ENCODE data around the gene FGGY. TPM values are rescaled to one million over a fixed set of nuclear protein-coding genes. Genes with fewer than 3 reads are reported as not detected.

Gene FGGY
- total RNA-seq, 1 donor from 2014 or later = 16.4 TPM

DNA sequence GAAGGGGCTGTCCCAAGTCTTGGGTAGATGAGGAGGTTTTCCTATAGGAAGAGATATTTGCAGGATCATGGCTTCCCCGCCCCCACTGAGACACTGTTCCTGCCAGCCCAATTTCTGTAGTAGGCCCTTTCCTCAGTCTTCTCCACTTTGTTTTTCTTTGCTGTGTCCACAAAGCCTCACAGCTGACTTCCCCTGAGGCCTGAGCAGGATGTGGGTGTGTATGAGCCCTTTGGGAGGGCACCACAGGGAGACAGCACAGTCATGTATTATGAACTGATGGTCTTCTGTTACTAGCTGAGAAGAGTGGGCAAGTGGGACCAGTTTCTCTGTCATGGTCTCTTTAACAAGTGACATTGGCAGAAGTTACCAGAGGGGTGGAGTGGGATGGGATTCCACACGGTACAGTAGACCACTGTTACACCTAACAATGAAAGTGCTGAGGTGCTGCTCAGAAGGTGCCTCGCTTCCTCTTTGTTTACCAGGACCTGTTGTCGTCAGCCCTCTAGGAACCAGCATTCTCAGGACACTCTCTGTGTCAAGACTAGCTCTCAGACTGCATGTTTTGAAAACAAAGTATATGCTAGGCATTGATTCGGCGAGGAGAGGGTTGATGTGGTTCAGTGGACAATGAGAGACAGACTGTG, 264.0 kb downstream of the FGGY start:
- TF ChIP-seq, protein P1, sequence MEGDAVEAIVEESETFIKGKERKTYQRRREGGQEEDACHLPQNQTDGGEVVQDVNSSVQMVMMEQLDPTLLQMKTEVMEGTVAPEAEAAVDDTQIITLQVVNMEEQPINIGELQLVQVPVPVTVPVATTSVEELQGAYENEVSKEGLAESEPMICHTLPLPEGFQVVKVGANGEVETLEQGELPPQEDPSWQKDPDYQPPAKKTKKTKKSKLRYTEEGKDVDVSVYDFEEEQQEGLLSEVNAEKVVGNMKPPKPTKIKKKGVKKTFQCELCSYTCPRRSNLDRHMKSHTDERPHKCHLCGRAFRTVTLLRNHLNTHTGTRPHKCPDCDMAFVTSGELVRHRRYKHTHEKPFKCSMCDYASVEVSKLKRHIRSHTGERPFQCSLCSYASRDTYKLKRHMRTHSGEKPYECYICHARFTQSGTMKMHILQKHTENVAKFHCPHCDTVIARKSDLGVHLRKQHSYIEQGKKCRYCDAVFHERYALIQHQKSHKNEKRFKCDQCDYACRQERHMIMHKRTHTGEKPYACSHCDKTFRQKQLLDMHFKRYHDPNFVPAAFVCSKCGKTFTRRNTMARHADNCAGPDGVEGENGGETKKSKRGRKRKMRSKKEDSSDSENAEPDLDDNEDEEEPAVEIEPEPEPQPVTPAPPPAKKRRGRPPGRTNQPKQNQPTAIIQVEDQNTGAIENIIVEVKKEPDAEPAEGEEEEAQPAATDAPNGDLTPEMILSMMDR (conservative IDR thresholded peaks at IDR 0.05) = no peak
- Mint-ChIP-seq H3K36me3 (ENCODE audit: low read depth) (peaks cover 30% of the 10 kb centered on the region), H3K27me3 (ENCODE audit: low read depth) (no peaks in the 10 kb centered on the region), H3K9me3 (peaks cover 11% of the 10 kb centered on the region), H3K4me1 (peaks cover 17% of the 10 kb centered on the region), H3K4me3 (no peak overlapping the region), H3K27ac (ENCODE audit: unreplicated experiment) (no peak overlapping the region)
- DNase-seq (ENCODE audit: low read depth, low spot score) = no peak

DNA sequence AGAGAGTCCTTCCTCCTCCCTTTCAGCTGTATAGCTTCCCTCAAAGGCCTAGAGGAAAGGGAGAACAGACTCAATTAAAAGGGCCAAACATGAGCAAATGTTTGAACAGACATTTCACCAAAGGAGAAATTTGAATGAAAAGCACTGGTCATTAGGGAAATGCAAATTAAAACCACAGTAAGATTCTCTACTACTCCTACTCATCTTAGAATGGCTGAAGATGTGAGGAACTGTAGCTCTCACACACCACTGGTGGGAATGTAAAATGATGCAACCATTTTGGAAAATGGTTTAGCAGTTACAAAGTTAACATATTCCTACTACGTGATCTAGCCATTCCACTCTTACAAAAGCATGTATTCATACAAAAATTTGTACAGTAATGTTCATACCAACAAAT, 264.9 kb downstream of the FGGY start:
- DNase-seq (ENCODE audit: low read depth, low spot score) = no peak
- TF ChIP-seq, protein P1 (conservative IDR thresholded peaks at IDR 0.05) = no peak
- peaks cover 11% of the 10 kb centered on the region for H3K9me3 Mint-ChIP-seq
- peaks cover 26% of the 10 kb centered on the region for H3K36me3 Mint-ChIP-seq (ENCODE audit: low read depth)
- no peak overlapping the region for H3K27ac Mint-ChIP-seq (ENCODE audit: unreplicated experiment)
- no peaks in the 10 kb centered on the region for H3K27me3 Mint-ChIP-seq (ENCODE audit: low read depth)
- H3K4me3 Mint-ChIP-seq = no peak overlapping the region
- H3K4me1 Mint-ChIP-seq = peaks cover 10% of the 10 kb centered on the region

DNA sequence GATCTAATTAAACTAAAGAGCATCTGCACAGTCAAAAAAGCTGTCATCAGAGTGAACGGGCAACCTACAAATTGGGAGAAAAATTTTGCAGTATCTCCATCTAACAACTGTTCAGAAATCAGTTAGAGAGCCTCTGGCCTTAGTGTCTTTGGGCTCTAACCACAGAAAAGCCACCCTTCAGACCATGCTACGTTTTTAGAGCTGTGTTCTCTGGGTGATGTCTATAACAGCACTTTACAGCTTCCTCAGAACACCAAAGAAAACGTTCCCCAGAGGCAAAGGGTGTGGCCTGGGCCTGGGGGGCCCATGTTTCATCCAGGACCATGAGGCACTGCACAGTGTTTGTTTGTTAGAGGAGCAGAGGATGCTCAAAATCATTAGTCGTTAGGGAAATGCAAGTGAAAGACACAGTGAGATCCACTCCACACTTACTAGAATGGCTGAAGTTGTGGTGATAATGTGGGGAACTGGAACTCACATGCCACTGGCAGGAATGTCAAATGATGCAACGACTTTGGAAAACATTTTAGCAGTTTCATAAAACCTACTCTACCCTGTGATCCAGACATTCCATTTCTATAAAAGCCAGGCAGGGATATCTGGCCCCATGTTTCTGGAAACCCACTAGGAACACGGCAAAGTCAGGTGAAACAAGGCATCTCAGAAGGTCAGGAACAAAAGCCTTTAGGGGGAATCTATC, 267.4 kb downstream of the FGGY start:
- H3K36me3 Mint-ChIP-seq (ENCODE audit: low read depth) = peaks cover 9% of the 10 kb centered on the region
- DNase-seq (ENCODE audit: low read depth, low spot score) = no peak
- H3K27ac Mint-ChIP-seq (ENCODE audit: unreplicated experiment) = no peak overlapping the region
- H3K4me1 Mint-ChIP-seq = no peaks in the 10 kb centered on the region
- TF ChIP-seq, protein P1 (conservative IDR thresholded peaks at IDR 0.05) = no peak
- no peaks in the 10 kb centered on the region for H3K9me3 Mint-ChIP-seq
- no peaks in the 10 kb centered on the region for H3K27me3 Mint-ChIP-seq (ENCODE audit: low read depth)
- H3K4me3 Mint-ChIP-seq = no peak overlapping the region

DNA sequence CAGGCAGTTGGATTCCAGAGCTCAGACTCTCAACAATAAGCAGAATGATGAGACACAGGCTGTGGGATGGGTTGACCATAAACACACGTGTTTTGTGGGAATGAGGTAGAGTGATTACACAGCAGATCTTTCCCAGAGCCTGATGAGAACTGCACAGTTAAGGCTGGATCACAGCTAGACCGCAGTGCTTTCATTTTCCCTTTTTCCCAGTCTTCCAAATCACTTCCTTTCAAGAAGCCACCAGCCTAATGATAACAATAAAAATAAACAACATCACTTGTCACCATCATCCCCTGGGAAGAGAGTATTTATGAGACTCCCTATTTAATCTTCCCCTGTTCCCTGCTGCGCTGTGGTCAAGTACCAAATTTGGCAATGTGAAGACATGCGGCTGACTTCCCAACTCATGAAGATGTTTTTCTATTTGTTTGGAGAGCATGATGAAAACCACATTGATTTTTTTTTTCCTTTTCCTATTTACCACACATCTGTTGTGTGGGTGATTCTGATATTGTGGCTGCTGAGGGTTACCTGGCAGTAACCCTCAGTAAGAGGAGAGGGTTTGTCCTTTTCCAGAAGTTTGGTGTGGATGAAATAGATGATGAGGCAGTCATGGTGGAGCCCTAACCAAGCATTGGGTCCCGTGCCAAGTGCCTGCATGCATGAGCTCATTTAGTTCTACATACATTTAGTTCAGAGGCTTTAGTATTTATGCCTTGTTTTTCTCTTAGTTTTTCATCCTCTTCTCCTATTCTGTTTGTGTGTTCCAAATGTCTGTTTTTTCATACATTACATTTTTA, 268.9 kb downstream of the FGGY start:
- no peak overlapping the region for H3K4me3 Mint-ChIP-seq

More for the DNA sequence above, 268.9 kb downstream of the FGGY start:
- Mint-ChIP-seq H3K4me1 (peaks cover under 1% of the 10 kb centered on the region), H3K36me3 (ENCODE audit: low read depth) (peaks cover 7% of the 10 kb centered on the region), H3K27me3 (ENCODE audit: low read depth) (no peaks in the 10 kb centered on the region), H3K27ac (ENCODE audit: unreplicated experiment) (no peak overlapping the region), H3K9me3 (no peaks in the 10 kb centered on the region)
- TF ChIP-seq, protein P1 (conservative IDR thresholded peaks at IDR 0.05) = no peak
- no peak for DNase-seq (ENCODE audit: low read depth, low spot score)

Data from neural crest cell (in vitro differentiated cells).